HG02610 (cell line): ENCODE data around the gene IRX2.

ENCODE experiments used
- ATAC-seq: cut with Tn5 transposase; IDR thresholded peaks from one replicate; pipeline ENCODE4 v1.9.1; 2021; ENCODE audit warnings: mild to moderate bottlenecking, moderate library complexity; ENCODE audit not compliant: unreplicated experiment

IRX2 gene

GRCh38 chr5:2721385-2722138 is 29.9 kb downstream of the IRX2 start:
- ATAC-seq, result no peak

GRCh38 chr5:2719332-2719731 is 32.1 kb downstream of the IRX2 start:
- no peak for ATAC-seq

- no peak for ATAC-seq
Observed at GRCh38 chr5:2718115-2718514, 33.4 kb downstream of the IRX2 start.

GRCh38 chr5:2715856-2716255 is 35.6 kb downstream of the IRX2 start:
- no peak for ATAC-seq

GRCh38 chr5:2714805-2715204 is 36.7 kb downstream of the IRX2 start:
- no peak for ATAC-seq

- no peak for ATAC-seq
Observed at GRCh38 chr5:2714026-2714425, 37.5 kb downstream of the IRX2 start.

- no peak for ATAC-seq
Observed at GRCh38 chr5:2711446-2712425, 39.7 kb downstream of the IRX2 start.

- no peak for ATAC-seq
Observed at GRCh38 chr5:2710910-2711309, 40.6 kb downstream of the IRX2 start.

- ATAC-seq, result no peak
Observed at GRCh38 chr5:2709976-2710689, 41.3 kb downstream of the IRX2 start.

GRCh38 chr5:2708751-2709150 is 42.7 kb downstream of the IRX2 start:
- no peak for ATAC-seq

- ATAC-seq, result no peak
Observed at GRCh38 chr5:2708132-2708531, 43.3 kb downstream of the IRX2 start.

GRCh38 chr5:2705861-2706260 is 45.6 kb downstream of the IRX2 start:
- no peak for ATAC-seq

- no peak for ATAC-seq
Observed at GRCh38 chr5:2704806-2705645, 46.5 kb downstream of the IRX2 start.

- ATAC-seq, result no peak
Observed at GRCh38 chr5:2704111-2704510, 47.4 kb downstream of the IRX2 start.

- no peak for ATAC-seq
Observed at GRCh38 chr5:2703615-2704014, 47.9 kb downstream of the IRX2 start.

GRCh38 chr5:2703041-2703440 is 48.4 kb downstream of the IRX2 start:
- no peak for ATAC-seq

- no peak for ATAC-seq
Observed at GRCh38 chr5:2702096-2702879, 49.2 kb downstream of the IRX2 start.

- ATAC-seq, result no peak
Observed at GRCh38 chr5:2701592-2701991, 49.9 kb downstream of the IRX2 start.

GRCh38 chr5:2700876-2701275 is 50.6 kb downstream of the IRX2 start:
- ATAC-seq, result no peak

- ATAC-seq, result no peak
Observed at GRCh38 chr5:2699686-2700085, 51.8 kb downstream of the IRX2 start.
